ENCODE results near the gene ASL. TPM values are rescaled to one million over a fixed set of nuclear protein-coding genes. Genes with fewer than 3 reads are reported as not detected.
"Not testable (repeated sequence)": the region's sequence is repeated elsewhere in the genome, so short reads cannot be mapped to it uniquely, and the experiment has no call there.

The ASL gene
- total RNA-seq, 1 donor from 2014 or later = 27.7 TPM

GRCh38 chr7:66114743-66115649, 39.4 kb downstream of the ASL start, which contains the start of gene CRCP:
CRCP (plus strand) TSS chr7:66114847; CDS start chr7:66114963, 116 bp downstream.
- H3K9me3 Mint-ChIP-seq (ENCODE audit: unreplicated experiment) = no peaks in the 10 kb centered on the region
- no peaks in the 10 kb centered on the region for H3K9me3 ChIP-seq (ENCODE audit: insufficient read depth, low read depth, low read length)
- H3K4me1 Mint-ChIP-seq (ENCODE audit: low read depth, unreplicated experiment) = peaks cover 10% of the 10 kb centered on the region
- peak within 1 kb of the TSS; percentile 98 for H3K4me3 Mint-ChIP-seq (ENCODE audit: unreplicated experiment)
- no peaks in the 10 kb centered on the region for H3K27me3 ChIP-seq (ENCODE audit: insufficient read depth, low read length)
- H3K27me3 Mint-ChIP-seq (ENCODE audit: low read depth, unreplicated experiment) = no peaks in the 10 kb centered on the region
- H3K4me1 ChIP-seq (ENCODE audit: insufficient read depth, low read length) = peaks cover 19% of the 10 kb centered on the region
- peaks cover 7% of the 10 kb centered on the region for H3K36me3 Mint-ChIP-seq (ENCODE audit: low read depth, unreplicated experiment)
- peak within 1 kb of the TSS; percentile 99 for H3K27ac Mint-ChIP-seq (ENCODE audit: unreplicated experiment)
- DNase-seq (ENCODE audit: low read depth) = peak; percentile 62
- H4K20me1 ChIP-seq (ENCODE audit: insufficient read depth, low read length) = peaks cover 42% of the 10 kb centered on the region
- H3K4me2 ChIP-seq (ENCODE audit: low read length) = peak within 1 kb of the TSS; percentile 93
- FAIRE-seq = no peak
- peaks cover 5% of the 10 kb centered on the region for H3K36me3 ChIP-seq (ENCODE audit: insufficient read depth, low read length)
- peak within 1 kb of the TSS; percentile 88 for H2AFZ ChIP-seq (ENCODE audit: low read depth, low read length)
- H3K79me2 ChIP-seq (ENCODE audit: insufficient read depth, low read length) = peaks cover 55% of the 10 kb centered on the region
- H3K27ac ChIP-seq (ENCODE audit: low read depth, low read length) = peak within 1 kb of the TSS; percentile 96
- H3K9ac ChIP-seq (ENCODE audit: low read length) = peak within 1 kb of the TSS; percentile 95
- TF ChIP-seq, protein P1, sequence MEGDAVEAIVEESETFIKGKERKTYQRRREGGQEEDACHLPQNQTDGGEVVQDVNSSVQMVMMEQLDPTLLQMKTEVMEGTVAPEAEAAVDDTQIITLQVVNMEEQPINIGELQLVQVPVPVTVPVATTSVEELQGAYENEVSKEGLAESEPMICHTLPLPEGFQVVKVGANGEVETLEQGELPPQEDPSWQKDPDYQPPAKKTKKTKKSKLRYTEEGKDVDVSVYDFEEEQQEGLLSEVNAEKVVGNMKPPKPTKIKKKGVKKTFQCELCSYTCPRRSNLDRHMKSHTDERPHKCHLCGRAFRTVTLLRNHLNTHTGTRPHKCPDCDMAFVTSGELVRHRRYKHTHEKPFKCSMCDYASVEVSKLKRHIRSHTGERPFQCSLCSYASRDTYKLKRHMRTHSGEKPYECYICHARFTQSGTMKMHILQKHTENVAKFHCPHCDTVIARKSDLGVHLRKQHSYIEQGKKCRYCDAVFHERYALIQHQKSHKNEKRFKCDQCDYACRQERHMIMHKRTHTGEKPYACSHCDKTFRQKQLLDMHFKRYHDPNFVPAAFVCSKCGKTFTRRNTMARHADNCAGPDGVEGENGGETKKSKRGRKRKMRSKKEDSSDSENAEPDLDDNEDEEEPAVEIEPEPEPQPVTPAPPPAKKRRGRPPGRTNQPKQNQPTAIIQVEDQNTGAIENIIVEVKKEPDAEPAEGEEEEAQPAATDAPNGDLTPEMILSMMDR (IDR thresholded peaks at IDR 0.05; ENCODE audit: insufficient read depth, low read depth, low read length) = peak; percentile 31
- TF ChIP-seq EZH2 (IDR thresholded peaks at IDR 0.05; ENCODE audit: insufficient read depth, low read length) = no peak
- H3K4me3 ChIP-seq (ENCODE audit: insufficient read depth, low read depth, low read length) = peak within 1 kb of the TSS; percentile 80

- H3K4me1 ChIP-seq (ENCODE audit: insufficient read depth, low read length) = peaks cover 11% of the 10 kb centered on the region
- not testable (repeated sequence) for H3K27me3 Mint-ChIP-seq (ENCODE audit: low read depth, unreplicated experiment); H3K27ac Mint-ChIP-seq (ENCODE audit: unreplicated experiment); DNase-seq (ENCODE audit: low read depth); H3K4me3 ChIP-seq (ENCODE audit: insufficient read depth, low read depth, low read length); FAIRE-seq; H3K27ac ChIP-seq (ENCODE audit: low read depth, low read length); H3K36me3 Mint-ChIP-seq (ENCODE audit: low read depth, unreplicated experiment); H3K36me3 ChIP-seq (ENCODE audit: insufficient read depth, low read length); H3K4me1 Mint-ChIP-seq (ENCODE audit: low read depth, unreplicated experiment); H3K9me3 Mint-ChIP-seq (ENCODE audit: unreplicated experiment); H3K27me3 ChIP-seq (ENCODE audit: insufficient read depth, low read length); H3K9me3 ChIP-seq (ENCODE audit: insufficient read depth, low read depth, low read length); H3K9ac ChIP-seq (ENCODE audit: low read length); H2AFZ ChIP-seq (ENCODE audit: low read depth, low read length)
- H3K4me3 Mint-ChIP-seq (ENCODE audit: unreplicated experiment) = peak overlapping the region; percentile 64
- peak overlapping the region; percentile 93 for H3K4me2 ChIP-seq (ENCODE audit: low read length)
- H4K20me1 ChIP-seq (ENCODE audit: insufficient read depth, low read length) = peaks cover 47% of the 10 kb centered on the region
- H3K79me2 ChIP-seq (ENCODE audit: insufficient read depth, low read length) = peaks cover 72% of the 10 kb centered on the region
Observed at GRCh38 chr7:66116680-66117420, 41.2 kb downstream of the ASL start.

DNA sequence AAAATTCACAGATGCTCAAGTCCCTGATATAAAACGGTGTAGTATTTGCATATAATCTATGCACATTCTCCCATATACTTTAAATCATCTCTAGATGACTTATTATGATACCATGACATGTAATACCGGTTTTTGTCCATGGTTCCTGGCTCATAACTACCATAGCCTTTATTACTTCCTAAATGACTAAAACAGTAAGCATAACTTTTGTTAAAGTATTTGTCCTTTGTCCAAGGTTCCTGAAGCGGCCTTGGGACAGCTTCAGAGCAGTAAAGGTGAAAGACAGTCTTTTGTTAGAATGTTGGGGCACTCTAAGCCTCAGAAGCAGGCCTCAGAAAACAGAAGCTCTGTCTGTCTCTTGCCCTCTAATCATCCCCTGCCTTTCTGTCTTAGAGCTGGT, 43.0 kb downstream of the ASL start:
- DNase-seq (ENCODE audit: low read depth) (no peak), FAIRE-seq (no peak)
- Mint-ChIP-seq H3K4me3 (ENCODE audit: unreplicated experiment) (no peak overlapping the region), H3K27me3 (ENCODE audit: low read depth, unreplicated experiment) (no peaks in the 10 kb centered on the region), H3K36me3 (ENCODE audit: low read depth, unreplicated experiment) (no peaks in the 10 kb centered on the region), H3K27ac (ENCODE audit: unreplicated experiment) (no peak overlapping the region), H3K4me1 (ENCODE audit: low read depth, unreplicated experiment) (peaks cover 4% of the 10 kb centered on the region), H3K9me3 (ENCODE audit: unreplicated experiment) (no peaks in the 10 kb centered on the region)
- peaks cover 5% of the 10 kb centered on the region for H3K36me3 ChIP-seq (ENCODE audit: insufficient read depth, low read length)
- TF ChIP-seq, protein P1 (IDR thresholded peaks at IDR 0.05; ENCODE audit: insufficient read depth, low read depth, low read length) = no peak
- TF ChIP-seq EZH2 (IDR thresholded peaks at IDR 0.05; ENCODE audit: insufficient read depth, low read length) = no peak
- H3K79me2 ChIP-seq (ENCODE audit: insufficient read depth, low read length) = peaks cover 88% of the 10 kb centered on the region
- peaks cover 57% of the 10 kb centered on the region for H4K20me1 ChIP-seq (ENCODE audit: insufficient read depth, low read length)
- H3K9ac ChIP-seq (ENCODE audit: low read length) = peak overlapping the region; percentile 8
- no peak overlapping the region for H3K4me3 ChIP-seq (ENCODE audit: insufficient read depth, low read depth, low read length)
- H3K27ac ChIP-seq (ENCODE audit: low read depth, low read length) = no peak overlapping the region
- no peaks in the 10 kb centered on the region for H3K9me3 ChIP-seq (ENCODE audit: insufficient read depth, low read depth, low read length)
- no peak overlapping the region for H2AFZ ChIP-seq (ENCODE audit: low read depth, low read length)
- no peaks in the 10 kb centered on the region for H3K27me3 ChIP-seq (ENCODE audit: insufficient read depth, low read length)
- H3K4me2 ChIP-seq (ENCODE audit: low read length) = no peak overlapping the region
- peaks cover 11% of the 10 kb centered on the region for H3K4me1 ChIP-seq (ENCODE audit: insufficient read depth, low read length)

All from astrocyte (in vitro differentiated cells and primary cell).